Ramos (cell line): ENCODE results near the gene CALHM4.
"Not testable (repeated sequence)": the region's sequence is repeated elsewhere in the genome, so short reads cannot be mapped to it uniquely, and the experiment has no call there.

Source experiments
- in situ Hi-C: fragments of 300-500 bp; cut with MboI; formaldehyde crosslinking; loops from one replicate; pipeline ENCODE4 v1.14.3; 2022; ENCODE audit warnings: low sequenced_read_pairs; ENCODE audit not compliant: unreplicated experiment

The CALHM4 gene

DNA sequence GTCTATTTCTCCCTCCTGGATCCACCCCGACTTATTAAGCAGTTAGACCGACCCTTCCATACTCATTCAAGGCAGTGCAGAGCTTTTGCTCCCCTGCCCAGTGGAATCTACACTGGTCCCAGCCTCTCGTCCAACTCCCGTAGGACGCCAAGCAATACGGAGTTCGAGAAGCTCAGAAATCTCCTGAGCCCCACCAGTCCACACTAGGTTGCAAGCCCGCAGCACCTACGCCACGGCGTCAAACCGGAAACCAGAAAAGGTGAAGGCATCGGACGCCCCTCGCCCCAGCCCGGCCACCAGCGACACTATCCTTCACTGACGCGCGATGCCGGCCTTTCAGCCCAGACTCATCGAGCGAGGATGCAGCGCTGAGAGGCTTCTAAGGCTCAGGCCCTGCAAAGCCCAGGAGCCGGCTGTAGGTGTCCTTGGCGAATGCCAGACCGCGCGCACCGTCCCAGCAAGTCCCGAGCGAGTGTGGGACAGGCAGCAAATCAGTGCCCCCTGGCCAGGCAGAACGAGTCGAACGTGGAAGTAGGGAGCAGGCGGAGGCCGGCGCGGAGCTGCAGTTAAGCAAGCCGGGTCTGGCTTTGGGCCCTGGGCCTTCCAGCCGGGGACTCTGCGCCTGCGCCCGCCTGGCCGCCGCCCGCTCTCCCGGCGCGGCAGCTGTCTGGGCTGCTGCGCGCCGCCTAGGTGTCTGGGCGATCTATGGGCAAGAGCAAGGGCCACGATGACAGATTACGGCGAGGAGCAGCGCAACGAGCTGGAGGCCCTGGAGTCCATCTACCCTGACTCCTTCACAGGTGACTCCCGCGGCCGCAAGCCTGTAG lies 17.5 kb downstream of the CALHM4 start, which contains the start of gene RWDD1:
Gene RWDD1 (plus strand): TSS at position 649 of the 827 bp plus-strand sequence. CDS start 79 bp downstream, at position 728.
- in situ Hi-C loops: no loop called here

DNA sequence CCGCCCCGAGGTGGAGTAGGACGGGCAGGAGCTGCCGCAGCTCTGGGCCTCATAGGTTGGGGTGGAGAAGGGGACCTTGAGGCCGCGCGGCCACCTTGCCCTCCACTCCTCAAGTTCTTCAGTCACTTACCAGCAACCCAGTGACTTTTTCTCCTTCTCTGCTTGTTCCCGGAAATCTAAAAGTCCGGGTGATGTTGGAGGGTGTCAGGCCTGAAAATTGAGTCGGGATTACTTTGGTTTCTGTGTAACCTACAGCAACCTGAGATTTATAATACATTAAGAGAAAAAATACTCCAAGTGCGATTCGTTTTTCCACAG lies 18.1 kb downstream of the CALHM4 start:
- in situ Hi-C loops: no loop called here

DNA sequence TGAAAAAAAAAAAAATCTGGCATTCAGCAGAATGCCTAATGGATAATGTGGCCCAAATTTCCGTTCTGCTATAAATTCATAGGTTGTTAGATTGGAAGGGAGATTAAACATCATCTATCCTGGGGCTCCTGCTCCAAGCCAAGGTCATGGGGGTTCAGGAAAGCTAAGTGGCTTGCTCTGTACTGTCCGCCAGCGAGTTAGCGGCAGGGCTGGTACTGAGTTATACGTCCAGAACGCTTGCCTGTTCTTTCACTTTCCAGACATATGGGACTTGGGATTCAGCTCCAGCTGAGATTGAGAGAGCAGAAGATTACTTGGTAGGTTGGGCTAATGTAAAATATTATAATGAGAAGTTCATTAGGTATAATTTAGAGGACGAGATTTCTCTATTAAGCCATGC lies 18.6 kb downstream of the CALHM4 start:
- in situ Hi-C loops: no loop called here

DNA sequence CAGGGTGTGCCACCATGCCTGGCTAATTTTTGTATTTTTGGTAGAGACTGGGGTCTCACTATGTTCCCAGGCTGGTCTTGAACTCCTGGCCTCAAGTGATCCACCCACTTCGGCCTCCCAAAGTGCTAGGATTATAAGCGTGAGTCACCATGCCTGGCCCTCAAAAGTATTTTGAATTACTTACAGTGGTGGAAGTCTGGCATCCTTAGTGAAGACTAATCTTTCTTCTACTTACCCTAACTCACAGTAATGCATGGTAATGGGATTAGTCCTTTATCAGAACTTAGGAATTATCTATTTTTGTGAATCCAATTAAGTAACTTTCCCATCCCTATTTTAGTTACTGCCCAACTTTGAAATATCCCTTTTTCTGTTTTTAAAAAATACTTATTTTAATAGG lies 21.7 kb downstream of the CALHM4 start:
- in situ Hi-C loops: no loop called here

DNA sequence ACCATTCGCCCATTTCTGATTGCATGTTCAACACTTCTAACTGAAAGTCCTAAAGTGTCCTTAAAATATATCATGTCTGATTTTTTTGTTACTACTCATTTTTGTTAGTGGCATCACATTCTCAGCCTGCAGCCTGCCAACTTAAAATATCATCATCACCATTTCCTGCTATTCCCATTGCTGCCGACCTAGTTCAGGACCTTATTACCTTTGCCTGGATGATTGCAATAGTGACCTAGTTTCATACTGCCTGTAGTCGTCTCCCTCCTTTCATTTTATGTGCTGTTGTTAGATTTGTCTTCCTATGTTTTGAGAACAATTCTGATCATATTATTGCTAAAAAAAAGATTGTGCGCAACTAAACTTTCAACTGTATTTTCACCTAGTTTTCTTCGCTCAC lies 23.9 kb downstream of the CALHM4 start:
- in situ Hi-C loops: no loop called here

DNA sequence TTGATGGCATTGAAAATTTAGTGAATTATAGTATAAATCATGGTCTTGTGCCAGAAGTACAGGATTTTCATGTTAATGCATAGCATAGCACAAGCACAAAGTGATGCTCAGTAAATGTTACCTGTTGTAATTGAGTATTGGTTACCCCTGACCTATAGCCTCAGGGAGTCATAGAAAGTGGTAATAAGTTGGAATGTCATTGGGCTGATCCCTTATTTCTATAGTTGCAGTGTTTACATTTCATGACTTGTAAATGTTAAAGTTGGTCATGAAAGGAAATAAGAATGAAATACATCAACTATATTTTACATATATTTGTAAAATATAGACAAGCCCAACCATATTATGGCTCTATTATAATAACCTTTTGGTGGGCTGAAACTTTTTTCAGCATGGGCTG lies 24.8 kb downstream of the CALHM4 start:
- in situ Hi-C loops: no loop called here

DNA sequence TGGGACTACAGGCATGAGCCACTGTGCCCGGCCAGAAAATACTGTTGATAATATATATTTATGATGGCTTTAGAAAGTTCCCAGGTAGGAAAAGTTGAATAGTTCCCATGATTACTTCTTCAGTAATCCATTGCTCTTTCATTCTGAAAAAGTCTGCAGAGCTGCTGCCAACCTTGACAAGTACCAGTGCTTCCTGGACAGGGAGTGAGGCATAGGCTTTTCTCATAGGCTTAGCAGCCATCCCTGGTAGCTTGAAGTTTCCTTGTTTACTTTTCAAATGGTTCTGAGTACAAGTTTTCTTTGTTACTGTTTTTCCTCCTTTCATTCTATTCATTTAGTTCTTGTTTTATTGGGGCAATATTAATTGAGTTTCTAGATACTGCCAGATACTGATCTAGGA lies 25.6 kb downstream of the CALHM4 start:
- in situ Hi-C loops: no loop called here

DNA sequence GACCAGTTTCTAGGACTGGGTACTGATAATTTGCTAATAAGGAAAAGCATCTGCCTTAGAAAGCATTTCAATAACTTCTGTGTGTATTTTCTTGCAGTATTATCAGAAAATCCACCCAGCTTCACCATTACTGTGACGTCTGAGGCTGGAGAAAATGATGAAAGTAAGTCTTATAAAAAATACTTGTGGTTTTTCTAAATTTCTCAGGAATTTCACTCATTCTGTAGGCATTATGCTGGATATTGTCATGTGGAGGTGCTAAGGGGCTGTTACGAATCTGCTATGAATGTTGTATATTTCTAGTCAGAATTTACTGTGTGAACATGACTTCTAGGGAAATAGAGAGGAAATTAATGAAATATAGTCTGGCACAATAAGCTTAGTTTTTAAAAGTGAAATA lies 26.6 kb downstream of the CALHM4 start:
- in situ Hi-C loops: no loop called here

DNA sequence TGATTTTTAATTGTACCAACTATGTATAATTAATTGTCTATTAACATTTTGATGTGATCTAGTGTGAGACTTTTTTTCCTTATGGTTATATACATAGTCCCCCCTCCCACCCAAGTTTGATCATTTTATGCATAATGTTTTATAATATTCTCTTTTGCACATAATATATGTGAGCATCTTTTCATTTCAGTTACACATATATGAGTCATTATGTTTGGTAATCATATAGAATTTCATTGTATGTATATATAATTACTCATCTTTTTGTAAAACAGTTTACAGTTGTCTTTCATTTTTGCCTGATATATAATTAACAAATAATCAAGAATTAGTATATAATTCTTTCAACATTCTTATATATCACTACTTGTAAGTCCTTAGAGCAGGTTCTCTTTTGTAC lies 32.7 kb downstream of the CALHM4 start:
- in situ Hi-C loops: no loop called here

DNA sequence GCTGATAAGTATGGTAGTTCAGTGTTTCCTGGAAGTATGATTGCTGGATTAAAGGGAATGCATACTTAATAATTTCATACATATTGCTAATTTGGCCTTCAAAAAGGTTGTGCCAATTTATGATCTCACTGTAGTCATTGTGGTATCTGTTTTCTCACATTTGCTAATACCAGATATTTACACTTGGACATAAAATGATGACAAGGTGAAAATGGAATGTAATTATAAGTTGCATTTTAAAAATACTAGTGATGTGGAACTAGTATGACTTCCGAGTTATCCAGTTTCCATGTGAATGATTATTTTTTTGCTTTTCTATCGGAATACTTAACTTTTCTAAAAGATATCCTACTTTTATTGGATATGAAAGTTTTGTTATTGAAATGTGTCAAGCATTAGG lies 33.2 kb downstream of the CALHM4 start:
- in situ Hi-C loops: no loop called here

DNA sequence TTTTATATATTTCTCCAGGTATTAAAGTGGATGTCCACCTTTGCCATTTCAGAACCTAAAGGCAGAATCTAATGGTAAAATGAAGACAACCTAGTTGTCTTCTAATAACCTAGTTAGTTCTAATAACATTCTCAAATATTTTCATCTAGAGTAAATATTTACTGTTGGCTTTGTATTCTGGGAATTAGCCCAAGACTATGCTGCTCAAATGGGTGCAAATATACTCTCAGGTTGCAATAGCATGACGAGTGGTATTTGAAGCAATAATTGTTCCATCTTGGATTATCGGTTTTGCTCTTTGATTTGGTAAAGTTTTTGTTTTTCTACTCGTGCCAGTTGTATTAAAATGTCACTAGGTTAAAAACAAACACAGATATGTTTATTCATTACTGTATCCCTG lies 41.7 kb downstream of the CALHM4 start:
- in situ Hi-C loops: no loop called here

DNA sequence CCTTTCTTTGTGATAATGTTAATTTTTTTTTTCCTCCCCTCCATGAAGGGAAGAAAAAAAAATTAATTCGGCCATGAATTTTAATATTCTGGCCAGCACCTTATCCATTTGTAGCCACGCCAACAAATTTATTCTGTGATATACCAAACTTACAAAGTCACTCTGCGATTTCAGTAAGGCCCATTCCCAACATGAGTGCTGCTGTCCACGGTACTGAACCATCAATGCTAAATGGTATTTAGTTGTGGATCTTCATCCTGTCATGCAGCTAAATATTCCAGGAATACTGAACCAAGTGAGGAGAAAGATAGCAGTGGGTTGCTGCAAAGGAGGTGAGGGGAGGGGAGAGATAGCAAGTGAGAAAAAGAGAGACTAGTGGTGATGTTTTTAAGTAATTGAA lies 43.3 kb downstream of the CALHM4 start:
- in situ Hi-C loops: no loop called here

DNA sequence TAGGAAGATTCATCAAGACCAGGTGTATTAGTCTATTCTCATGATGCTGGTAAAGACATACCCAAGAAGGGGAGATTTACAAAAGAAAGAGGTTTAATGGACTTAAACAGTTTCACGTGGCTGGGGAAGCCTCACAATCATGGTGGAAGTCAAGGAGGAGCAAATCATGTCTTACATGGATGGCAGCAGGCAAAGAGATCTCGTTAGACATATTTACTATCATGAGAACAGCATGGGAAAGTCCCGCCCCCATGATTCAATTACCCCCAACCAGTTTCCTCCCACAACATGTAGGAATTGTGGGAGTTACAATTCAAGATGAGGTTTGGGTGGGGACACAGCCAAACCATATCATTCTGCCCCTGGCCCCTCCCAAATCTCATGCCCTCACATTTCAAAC lies 50.4 kb downstream of the CALHM4 start:
- in situ Hi-C loops: not testable (repeated sequence)

DNA sequence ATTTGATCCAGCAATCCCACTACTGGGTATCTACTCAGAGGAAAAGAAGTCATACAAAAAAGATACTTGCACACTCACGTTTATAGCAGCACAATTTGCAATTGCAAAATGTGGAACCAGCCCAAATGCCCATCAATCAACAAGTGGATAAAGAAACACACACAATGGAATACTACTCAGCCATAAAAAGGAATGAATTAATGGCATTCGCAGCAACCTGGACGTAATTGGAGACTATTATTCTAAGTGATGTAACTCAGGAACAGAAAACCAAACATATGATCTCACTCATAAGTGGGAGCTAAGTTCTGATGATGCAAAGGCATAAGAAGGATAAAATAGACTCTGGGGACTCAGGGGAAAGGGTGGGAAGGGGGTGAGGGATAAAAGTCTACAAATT lies 51.3 kb downstream of the CALHM4 start:
- in situ Hi-C loops: not testable (repeated sequence)

DNA sequence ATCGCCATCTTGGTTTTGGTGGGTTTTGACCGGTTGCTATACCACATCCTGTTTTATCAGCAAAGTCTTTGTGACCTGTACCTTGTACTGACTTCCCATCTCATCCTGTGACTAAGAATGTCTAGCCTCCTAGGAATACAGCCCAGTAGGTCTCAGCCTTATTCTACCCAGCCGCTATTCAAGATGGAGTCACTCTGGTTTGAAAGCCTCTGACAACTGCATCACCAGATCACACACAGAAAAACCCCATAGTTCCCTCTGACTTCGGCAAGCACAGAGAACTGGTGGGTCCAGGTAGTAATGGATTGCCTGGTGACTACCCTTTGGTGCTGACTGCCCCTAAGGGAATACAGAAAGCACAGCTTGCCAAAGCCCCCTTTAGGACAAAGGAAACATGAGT lies 52.4 kb downstream of the CALHM4 start:
- in situ Hi-C loops: no loop called here
